ENCODE results near the gene PTP4A2.

The PTP4A2 gene

DNA sequence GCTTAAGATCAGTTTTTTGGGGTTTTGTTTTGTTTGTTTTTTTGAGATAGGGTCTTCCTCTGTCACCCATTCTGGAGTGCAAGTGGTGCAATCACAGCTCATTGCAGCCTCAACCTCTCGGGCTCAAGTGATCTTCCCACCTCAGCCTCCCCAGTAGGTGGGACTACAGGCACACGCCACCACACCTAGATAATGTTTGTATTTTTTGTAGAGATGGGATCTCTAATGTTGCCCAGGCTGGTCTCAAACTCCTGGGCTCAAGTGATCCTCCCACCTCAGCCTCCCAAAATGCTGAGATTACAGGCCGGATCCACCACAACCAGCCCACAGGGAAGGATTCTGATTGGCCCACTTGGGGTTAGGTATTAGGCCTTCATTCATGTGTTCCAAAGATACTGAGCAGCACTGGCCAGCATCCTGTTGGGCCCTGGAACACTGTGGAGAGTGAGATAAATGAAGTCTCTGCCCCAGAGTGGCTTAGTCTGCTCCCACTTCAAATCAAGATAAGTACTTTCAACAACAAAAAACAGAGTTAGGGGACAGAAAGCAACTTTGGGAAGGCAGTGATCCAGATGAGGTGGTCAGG is 54.7 kb downstream of the PTP4A2 start:
- no peak for DNase-seq

DNA sequence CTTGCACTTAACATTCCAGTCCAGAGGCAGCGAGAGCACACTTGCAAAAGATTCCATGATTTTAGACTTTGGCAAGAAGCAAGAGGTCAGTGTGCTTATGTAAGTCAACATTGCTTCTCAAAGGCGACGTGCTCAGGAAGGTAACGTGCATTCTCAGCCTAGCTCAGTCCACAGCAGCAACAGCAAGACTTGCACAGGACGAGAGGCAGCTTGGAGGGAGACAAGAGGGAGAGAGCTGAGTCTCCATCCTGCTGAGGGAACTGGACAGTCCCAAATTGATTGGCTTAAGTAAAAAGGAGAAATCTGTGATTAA is 56.5 kb downstream of the PTP4A2 start:
- DNase-seq = no peak

DNA sequence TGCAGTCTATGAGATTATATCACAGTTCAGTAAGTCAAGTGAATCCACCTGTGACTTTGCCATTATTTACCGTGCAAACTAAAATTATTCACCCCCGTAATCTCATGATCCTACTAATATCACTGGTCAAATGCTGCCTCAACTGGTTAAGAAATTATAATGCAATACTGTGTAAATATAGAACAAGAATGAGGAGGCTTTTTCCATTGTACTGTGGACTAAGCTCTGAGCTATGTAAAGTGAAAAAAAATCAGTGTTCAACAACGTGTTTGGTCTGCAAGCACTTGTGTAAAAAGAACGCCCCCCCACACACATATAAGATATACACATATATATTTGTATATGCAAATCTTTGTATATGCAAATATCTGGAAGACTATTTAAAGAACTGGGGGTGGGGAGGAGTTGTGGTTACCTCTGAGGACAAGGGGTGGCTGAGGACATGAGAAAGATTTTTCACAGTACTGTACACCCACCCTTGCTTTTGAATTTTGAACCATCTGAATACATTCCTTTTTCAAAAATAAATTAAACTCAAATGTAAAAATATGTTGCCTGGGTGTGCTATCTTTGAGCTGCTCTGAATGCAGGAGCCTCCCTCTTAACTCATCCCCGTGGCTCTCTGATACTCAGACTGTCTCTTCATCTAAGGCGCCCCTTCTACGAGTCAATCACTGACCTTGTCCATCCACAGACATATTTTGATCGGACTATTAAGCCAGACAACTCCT is 57.0 kb downstream of the PTP4A2 start:
- no peak for DNase-seq

GRCh38 chr1:31879981-31880608 is 58.1 kb downstream of the PTP4A2 start:
- DNase-seq = no peak

DNA sequence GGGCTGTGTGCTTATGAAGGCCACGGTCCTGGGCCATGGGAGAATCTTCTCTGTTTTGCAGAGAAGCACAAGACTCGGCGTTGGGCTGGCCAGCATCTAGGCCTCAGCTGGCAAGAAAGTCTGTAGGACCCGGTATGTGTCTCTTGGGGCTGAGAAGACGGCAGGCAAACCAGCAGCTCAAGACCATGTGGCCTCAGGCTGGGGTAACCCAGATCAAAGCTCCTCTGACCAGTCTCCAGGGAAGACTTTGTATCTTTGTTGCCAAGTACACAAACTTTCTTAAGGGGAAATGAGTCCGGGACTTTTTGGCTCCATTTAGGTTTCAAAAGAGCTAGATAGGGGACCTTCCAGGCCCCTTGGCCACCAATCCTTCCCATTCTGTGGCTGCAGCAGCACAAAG is 60.1 kb downstream of the PTP4A2 start:
- no peak for DNase-seq

GRCh38 chr1:31877544-31877943 is 60.6 kb downstream of the PTP4A2 start:
- no peak for DNase-seq

DNA sequence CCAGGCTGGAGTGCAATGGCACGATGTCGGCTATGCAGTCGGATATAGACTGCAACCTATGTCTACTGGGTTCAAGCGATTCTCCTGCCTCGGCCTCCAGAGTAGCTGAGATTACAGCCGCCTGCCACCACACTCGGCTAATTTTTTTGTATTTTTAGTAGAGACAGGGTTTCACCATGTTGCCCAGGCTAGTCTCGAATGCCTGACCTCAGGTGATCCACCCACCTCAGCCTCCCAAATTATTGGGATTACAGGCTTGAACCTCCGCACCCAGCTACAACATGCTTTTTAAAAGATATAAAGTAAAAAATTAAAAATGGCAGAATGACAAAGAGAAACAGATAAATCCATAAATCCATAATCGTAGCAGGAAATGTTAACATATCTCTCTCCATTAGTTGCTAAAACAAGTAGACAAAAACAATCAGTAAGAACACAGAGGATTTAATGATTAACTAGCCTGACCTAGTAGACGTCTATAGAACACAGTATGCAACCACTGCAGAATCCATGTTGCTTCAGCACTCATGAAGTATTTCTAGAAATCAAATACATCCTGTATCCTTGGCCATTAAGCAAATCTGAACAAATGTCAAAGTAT is 62.4 kb downstream of the PTP4A2 start:
- DNase-seq = no peak

DNA sequence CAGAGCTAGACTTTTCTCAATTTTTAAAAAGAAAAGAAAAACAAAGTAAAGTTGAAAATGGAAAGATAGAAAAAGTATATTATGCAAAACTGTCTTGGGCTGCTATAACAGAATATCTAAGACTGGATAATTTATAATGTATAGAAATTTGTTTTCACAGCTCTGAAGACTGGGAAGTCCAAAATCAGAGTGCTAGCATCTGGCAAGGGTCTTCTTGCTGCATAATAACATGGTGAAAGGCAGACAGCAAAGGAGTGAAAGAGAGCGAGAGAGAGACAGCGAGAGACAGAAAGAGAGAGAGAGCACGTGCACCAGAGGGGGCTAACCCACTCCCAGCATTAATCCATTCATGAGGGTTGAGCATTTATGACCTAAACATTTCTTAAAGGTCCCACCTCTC is 63.2 kb downstream of the PTP4A2 start:
- no peak for DNase-seq

GRCh38 chr1:31872658-31873636 is 65.2 kb downstream of the PTP4A2 start:
- no peak for DNase-seq

DNA sequence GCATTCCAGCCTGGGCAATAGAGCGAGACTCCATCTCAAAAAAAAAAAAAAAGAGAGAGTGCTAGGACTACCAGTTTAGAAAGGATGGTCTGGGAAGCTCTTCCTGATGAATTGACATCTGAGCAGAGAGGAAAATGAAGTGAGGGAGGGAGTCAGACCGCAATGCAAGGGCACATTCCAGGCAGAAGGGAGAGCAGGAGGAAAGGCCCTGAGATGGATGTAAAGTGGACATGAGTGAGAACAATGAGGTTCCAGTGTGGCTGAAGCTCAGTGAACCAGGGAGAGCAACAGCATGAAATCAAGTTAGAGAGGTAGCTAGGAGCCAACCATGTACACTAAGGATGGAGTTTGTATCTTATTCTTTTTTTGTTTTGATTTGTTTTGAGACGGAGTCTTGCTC is 66.5 kb downstream of the PTP4A2 start:
- no peak for DNase-seq

- no peak for DNase-seq
Measured at GRCh38 chr1:31870086-31870736, 68.0 kb downstream of the PTP4A2 start.

DNA sequence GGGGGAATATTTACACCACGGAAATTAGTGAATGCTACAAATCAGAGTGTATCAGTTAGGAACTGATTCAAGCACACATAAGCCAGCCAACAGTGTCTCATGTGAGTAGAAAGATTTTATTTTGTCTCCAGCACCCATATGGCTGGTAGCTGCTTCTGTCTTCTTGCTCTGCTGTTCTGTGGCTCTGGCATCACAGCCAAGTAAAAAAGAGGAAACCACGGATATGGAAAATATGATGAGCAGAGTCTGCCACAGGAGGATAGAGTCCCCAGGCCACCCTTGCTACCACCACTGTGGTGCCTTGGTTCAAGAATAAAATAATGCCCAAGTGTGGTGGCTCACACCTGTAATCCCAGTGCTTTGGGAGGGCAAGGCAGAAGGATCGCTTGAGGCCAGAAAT is 68.7 kb downstream of the PTP4A2 start:
- DNase-seq = no peak

DNA sequence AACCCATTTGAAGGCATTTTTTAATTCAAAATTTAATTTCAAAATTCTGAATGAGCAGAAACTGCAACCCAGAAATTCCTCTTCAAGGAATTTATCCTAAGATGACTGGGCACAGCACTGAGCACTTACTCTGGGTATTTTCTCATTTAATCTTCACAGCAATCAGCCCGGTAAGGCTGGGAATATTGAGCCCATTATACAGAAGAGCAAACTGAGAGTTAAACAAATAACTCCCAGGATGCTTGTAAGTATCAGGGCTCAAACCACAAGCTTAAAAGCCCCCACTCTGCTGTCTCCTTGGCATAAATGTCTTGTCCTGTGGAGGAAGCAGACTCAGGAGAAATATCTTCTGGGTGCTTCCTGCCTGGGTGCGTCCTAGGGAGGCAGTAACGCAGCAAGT is 69.3 kb downstream of the PTP4A2 start:
- DNase-seq = no peak

GRCh38 chr1:31867546-31867945 is 70.6 kb downstream of the PTP4A2 start:
- no peak for DNase-seq

DNA sequence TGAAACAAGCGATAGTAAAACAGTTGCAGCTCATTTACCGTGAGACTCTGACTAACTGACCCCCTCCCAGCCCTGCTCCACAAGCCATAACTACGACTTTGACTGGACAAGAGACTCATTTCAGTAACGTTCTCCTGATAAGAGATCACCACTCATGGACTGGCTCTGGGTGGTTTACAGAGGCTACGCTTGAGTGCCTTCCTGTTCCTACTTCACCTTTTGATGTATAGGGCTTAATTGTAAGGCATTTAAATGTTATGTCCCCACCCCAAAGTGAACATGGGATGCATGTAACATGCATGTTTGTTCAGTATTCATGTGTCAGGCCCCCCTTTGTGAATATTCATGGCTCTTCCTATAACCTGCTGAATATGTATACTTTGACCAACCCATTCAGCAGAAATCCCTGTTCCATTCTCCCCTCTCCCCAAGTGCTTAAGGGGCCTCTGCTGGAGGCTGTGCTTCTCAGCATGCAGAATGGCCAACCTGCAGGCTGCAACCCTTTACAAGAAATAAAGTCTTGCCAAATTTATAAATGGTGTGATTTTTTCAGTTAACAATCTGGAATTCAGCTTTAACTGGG is 71.6 kb downstream of the PTP4A2 start:
- no peak for DNase-seq

GRCh38 chr1:31865728-31866449 is 72.3 kb downstream of the PTP4A2 start:
- no peak for DNase-seq

DNA sequence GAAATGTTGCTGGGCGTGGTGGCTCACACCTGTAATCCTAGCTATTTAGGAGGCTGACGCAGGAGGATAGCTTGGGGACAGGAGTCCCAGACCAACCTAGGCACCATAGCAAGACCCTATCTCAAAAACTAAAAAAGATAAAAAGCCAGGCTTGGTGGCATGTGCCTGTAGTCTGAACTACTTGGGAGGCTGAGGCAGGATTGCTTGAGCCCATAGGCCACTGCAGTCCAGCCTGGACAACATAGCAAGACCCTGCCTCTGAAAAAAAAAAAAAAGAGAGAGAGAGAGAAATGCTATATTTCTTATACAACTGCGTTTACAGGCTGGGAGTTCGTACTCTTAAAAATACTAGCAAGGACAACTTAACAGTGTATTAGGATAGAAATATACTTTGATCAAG is 76.1 kb downstream of the PTP4A2 start:
- no peak for DNase-seq

GRCh38 chr1:31861346-31861745 is 76.8 kb downstream of the PTP4A2 start:
- no peak for DNase-seq

DNA sequence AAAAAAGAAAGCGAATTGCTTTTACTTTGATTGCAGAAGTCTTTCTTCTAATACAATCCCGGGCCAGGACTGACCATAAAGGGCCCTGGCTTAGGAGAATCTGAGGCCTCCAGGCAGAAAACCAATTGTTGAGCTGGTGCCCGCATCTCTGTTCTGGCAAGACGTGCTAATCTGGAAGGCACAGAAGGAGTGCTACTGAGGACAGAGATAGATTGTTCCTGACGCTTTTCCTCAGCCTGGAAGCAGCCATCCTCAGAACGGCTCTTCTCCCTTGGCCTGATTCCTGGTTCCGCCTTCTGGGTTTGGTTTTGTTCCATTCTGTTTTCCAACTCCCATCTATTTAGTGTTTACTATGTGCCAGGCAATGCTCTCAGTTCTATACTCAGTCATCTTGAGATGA is 77.6 kb downstream of the PTP4A2 start:
- no peak for DNase-seq

GRCh38 chr1:31859719-31860118 is 78.4 kb downstream of the PTP4A2 start:
- no peak for DNase-seq

GRCh38 chr1:31859044-31859443 is 79.1 kb downstream of the PTP4A2 start:
- DNase-seq = no peak

All from activated CD4-positive, alpha-beta T cell treated with anti-CD3 and anti-CD28 coated beads for 48 hours (primary cell).